Activated CD4-positive, alpha-beta T cell treated with anti-CD3 and anti-CD28 coated beads for 4 hours (primary cell): ENCODE results near the gene MRPS2.
"Not testable (repeated sequence)": the region's sequence is repeated elsewhere in the genome, so short reads cannot be mapped to it uniquely, and the experiment has no call there.

Source experiments
- DNase-seq, 2 donors: peaks; one replicate each; pipeline ENCODE4 v3.0.0-alpha.2; 2020

MRPS2 gene

GRCh38 chr9:135534826-135535225, 34.3 kb downstream of the MRPS2 start:
- DNase-seq: not testable (repeated sequence)

DNA sequence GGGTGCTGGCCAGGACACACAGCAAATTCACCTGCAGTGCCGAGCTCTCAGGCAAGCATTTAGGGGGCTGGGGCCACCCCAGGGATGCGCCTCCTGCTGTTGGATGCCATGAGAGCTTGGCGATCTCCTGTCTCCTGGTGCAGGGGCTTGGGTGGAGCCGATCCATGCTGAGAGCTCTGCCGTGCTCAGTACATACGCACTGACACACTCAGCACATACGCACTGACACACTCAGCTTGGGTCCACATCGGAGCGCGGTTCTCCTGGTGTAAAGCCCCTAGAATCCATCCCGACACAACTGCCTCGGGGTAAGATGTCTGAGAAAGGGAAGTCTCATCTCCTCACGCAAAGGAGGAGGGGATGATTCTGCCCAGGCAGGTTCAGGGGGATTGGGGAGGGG, 35.1 kb downstream of the MRPS2 start:
- DNase-seq: not testable (repeated sequence)

- no peak for DNase-seq
Observed at GRCh38 chr9:135536216-135536615, 35.7 kb downstream of the MRPS2 start.

GRCh38 chr9:135543262-135543894, 42.9 kb downstream of the MRPS2 start:
- DNase-seq: not testable (repeated sequence)

GRCh38 chr9:135544981-135545635, 44.6 kb downstream of the MRPS2 start:
- DNase-seq: no peak

GRCh38 chr9:135545646-135546176, 45.2 kb downstream of the MRPS2 start, which contains the start of gene OBP2A:
Gene OBP2A (plus strand): TSS chr9:135546126. CDS start chr9:135546181, 55 bp downstream.
- not testable (repeated sequence) for DNase-seq

GRCh38 chr9:135546792-135547617, 46.5 kb downstream of the MRPS2 start:
- not testable (repeated sequence) for DNase-seq

- DNase-seq: no peak
Observed at GRCh38 chr9:135547756-135548736, 47.6 kb downstream of the MRPS2 start.

DNA sequence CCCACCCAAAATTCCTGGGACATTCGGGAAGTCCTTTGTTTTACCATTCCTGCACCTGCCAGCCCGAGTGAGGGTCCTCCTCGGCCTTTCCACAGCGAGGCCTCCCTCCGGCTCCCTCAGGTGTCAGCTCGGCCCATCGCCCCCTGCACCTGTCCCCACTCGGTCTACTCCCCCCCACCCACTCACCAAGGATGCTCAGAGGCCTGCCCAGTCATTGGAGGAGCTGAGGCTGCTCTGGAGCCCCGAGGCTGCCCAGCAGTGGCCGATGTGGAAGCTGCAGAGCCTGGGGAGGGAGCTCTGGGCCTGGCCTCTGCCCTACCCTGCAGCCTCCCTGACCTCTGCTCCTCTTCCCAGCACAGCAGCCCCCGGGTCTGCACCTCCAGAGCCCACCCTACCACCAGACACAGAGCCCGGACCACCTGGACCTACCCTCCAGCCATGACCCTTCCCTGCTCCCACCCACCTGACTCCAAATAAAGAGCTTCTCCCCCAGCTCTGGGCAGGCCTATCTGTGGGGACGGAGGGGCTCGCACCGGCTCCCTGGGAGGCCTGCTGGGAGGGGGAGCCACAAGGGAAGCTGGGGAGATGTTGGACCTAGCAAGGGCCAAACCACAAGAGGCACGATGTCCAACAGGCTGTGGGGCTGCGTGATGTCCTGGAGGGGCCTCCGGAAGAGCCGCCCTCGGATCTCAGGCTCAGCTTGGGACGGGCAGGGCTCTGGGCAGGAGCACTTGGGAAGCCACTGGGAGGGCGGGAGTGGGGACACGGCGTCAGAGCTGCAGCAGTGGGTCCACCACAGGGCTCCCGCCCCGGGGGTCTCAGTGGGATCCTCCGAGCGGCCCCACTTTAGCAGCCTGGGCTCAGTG, 49.2 kb downstream of the MRPS2 start:
- not testable (repeated sequence) for DNase-seq

DNA sequence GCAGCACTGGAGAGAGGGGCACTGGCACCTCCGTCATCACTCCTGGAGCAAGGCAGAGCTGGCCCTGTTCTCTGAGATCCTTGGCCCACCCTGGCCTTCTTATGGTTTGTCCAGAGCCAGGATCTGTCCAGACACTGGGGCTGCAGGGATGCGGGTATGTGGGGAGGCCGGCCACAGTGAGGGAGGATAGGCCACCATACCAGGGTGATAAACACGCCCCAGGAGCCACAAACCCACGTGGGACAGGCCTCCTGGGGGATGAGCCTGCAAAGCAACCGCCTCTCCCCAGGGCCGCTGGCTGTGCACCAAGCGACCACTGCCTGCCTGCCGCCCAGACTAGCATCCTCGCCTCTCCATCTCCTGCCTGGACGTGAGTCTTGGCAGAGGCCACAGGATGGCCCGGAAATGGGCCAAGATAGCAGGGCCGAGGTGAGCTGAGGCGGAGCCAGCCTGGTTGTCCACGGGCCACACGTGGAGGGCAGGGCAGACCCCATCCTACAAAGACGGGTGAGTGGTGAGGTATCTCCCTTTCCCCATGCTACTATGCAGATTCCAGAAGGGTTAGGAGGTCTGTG, 49.9 kb downstream of the MRPS2 start:
- DNase-seq: no peak

- DNase-seq: no peak
Observed at GRCh38 chr9:135551031-135551430, 50.5 kb downstream of the MRPS2 start.

DNA sequence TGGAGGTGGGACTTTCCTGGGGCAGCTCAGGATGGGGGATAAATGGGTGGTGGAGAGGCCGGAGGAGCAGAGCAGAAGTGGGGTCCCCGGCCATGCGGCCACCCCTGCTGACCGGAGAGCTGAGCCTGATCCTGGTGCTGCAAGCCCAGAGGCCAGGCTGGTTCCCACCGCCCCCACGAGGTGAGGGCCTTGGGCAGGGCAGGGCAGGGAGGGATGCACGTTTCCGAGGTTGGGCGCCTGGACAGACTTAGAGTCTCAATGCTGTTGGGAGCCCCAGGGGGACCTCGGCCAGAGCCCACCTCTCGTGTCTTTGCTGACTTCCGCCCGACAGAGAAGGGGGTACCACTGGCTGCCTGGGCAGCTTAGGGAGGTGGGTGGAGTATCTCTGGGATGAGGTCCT, 51.0 kb downstream of the MRPS2 start:
- no peak for DNase-seq

- no peak for DNase-seq
Observed at GRCh38 chr9:135552021-135552697, 51.7 kb downstream of the MRPS2 start.

GRCh38 chr9:135552698-135553171, 52.3 kb downstream of the MRPS2 start:
- no peak for DNase-seq
